Endothelial cell (in vitro differentiated cells): ENCODE results near the gene MEIOSIN. TPM values are rescaled to one million over a fixed set of nuclear protein-coding genes. Genes with fewer than 3 reads are reported as not detected.
A peak's percentile ranks its signal among the peaks of the same experiment; 100 is the strongest.

Experiments
- DNase-seq: peaks from one replicate; pipeline ENCODE4 v3.0.0; 2021; ENCODE audit warnings: low spot score
- H3K27ac Mint-ChIP-seq: one replicate; pipeline ENCODE4 v1.8.0; 2021; ENCODE audit warnings: mixed read lengths, inconsistent platforms; ENCODE audit not compliant: unreplicated experiment
- H3K27me3 Mint-ChIP-seq: one replicate; pipeline ENCODE4 v1.8.0; 2021; ENCODE audit warnings: mild to moderate bottlenecking, moderate library complexity, mixed read lengths, inconsistent platforms; ENCODE audit not compliant: unreplicated experiment
- H3K36me3 Mint-ChIP-seq: one replicate; pipeline ENCODE4 v1.8.0; 2021; ENCODE audit warnings: mild to moderate bottlenecking, low read depth, mixed read lengths, inconsistent platforms; ENCODE audit not compliant: unreplicated experiment
- H3K4me1 Mint-ChIP-seq: one replicate; pipeline ENCODE4 v1.8.0; 2021; ENCODE audit warnings: mild to moderate bottlenecking, mixed read lengths, inconsistent platforms; ENCODE audit not compliant: unreplicated experiment
- H3K4me3 Mint-ChIP-seq: one replicate; pipeline ENCODE4 v1.8.0; 2021; ENCODE audit warnings: mild to moderate bottlenecking, mixed read lengths, inconsistent platforms; ENCODE audit not compliant: unreplicated experiment
- H3K9me3 Mint-ChIP-seq: one replicate; pipeline ENCODE4 v1.8.0; 2021; ENCODE audit warnings: mixed read lengths, inconsistent platforms; ENCODE audit not compliant: unreplicated experiment
- CTCF ChIP-seq: fragments of 200-600 bp; sonication (generic); IDR thresholded peaks from one replicate; pipeline ENCODE4 v1.5.0; 2021; ENCODE audit warnings: antibody characterized with exemption; ENCODE audit not compliant: unreplicated experiment
- total RNA-seq: library from RNA; stranded (reverse); fragmentation: NEBNext Ultra II Directional; extraction: Animal tissue kit (Norgen Biotek cat#: 25700); gene quantifications from one replicate; pipeline ENCODE4 v1.2.1, GENCODE V29; 2021; ENCODE audit not compliant: unreplicated experiment

Gene MEIOSIN
- total RNA-seq, 1 donor from 2014 or later: not detected

GRCh38 chr19:45785781-45786532 is 52.7 kb downstream of the MEIOSIN start:
- Mint-ChIP-seq H3K9me3 (no peaks in the 10 kb centered on the region), H3K4me3 (no peak overlapping the region), H3K27me3 (peaks cover 8% of the 10 kb centered on the region), H3K36me3 (peaks cover 32% of the 10 kb centered on the region), H3K4me1 (peaks cover 16% of the 10 kb centered on the region), H3K27ac (no peak overlapping the region)
- no peak for DNase-seq
- TF ChIP-seq CTCF: no peak

GRCh38 chr19:45786533-45786894 is 53.3 kb downstream of the MEIOSIN start:
- H3K9me3 Mint-ChIP-seq: no peaks in the 10 kb centered on the region
- no peak overlapping the region for H3K27ac Mint-ChIP-seq
- H3K36me3 Mint-ChIP-seq: peaks cover 37% of the 10 kb centered on the region
- peaks cover 19% of the 10 kb centered on the region for H3K4me1 Mint-ChIP-seq
- peaks cover 9% of the 10 kb centered on the region for H3K27me3 Mint-ChIP-seq
- H3K4me3 Mint-ChIP-seq: no peak overlapping the region
- DNase-seq: no peak
- TF ChIP-seq CTCF: no peak

- Mint-ChIP-seq H3K36me3 (peaks cover 47% of the 10 kb centered on the region), H3K27me3 (peaks cover 17% of the 10 kb centered on the region), H3K27ac (peak overlapping the region; percentile 42), H3K4me3 (peak overlapping the region; percentile 82), H3K9me3 (no peaks in the 10 kb centered on the region), H3K4me1 (peaks cover 30% of the 10 kb centered on the region)
- TF ChIP-seq CTCF: no peak
- no peak for DNase-seq
Observed at GRCh38 chr19:45789035-45789786, 56.0 kb downstream of the MEIOSIN start.

- peak overlapping the region; percentile 93 for H3K27ac Mint-ChIP-seq
- H3K27me3 Mint-ChIP-seq: peaks cover 20% of the 10 kb centered on the region
- peaks cover 33% of the 10 kb centered on the region for H3K4me1 Mint-ChIP-seq
- DNase-seq: no peak
- TF ChIP-seq CTCF: no peak
- peaks cover 51% of the 10 kb centered on the region for H3K36me3 Mint-ChIP-seq
- H3K4me3 Mint-ChIP-seq: peak overlapping the region; percentile 98
- H3K9me3 Mint-ChIP-seq: no peaks in the 10 kb centered on the region
Observed at GRCh38 chr19:45790942-45791341, 57.7 kb downstream of the MEIOSIN start.
